HEK293T (cell line): ENCODE data around the gene PACRG.

Experiments used
- CTBP1 ChIP-seq: fragments of 450-650 bp; IDR thresholded peaks from 2 replicates; pipeline ENCODE4 v1.6.1; 2016; ENCODE audit warnings: borderline replicate concordance
- ELF4 ChIP-seq: fragments of 450-650 bp; IDR thresholded peaks from 2 replicates; pipeline ENCODE4 v1.6.1; 2017; ENCODE audit warnings: antibody characterized with exemption
- FOXK2 ChIP-seq: fragments of 450-650 bp; IDR thresholded peaks from 2 replicates; pipeline ENCODE4 v1.6.1; 2016; ENCODE audit warnings: mild to moderate bottlenecking
- FOXM1 ChIP-seq: fragments of 450-650 bp; IDR thresholded peaks from 2 replicates; pipeline ENCODE4 v1.6.1; 2017; ENCODE audit warnings: mild to moderate bottlenecking, borderline replicate concordance
- L3MBTL2 ChIP-seq: fragments of 450-650 bp; conservative IDR thresholded peaks from 2 replicates; pipeline ENCODE4 v1.6.1; 2016; ENCODE audit warnings: mild to moderate bottlenecking
- SP1 ChIP-seq: fragments of 450-650 bp; IDR thresholded peaks from 2 replicates; pipeline ENCODE4 v1.6.1; 2017
- TARDBP ChIP-seq: fragments of 450-650 bp; IDR thresholded peaks from 2 replicates; pipeline ENCODE4 v1.6.1; 2016
- ZNF384 ChIP-seq: fragments of 450-650 bp; IDR thresholded peaks from 2 replicates; pipeline ENCODE4 v1.6.1; 2016

DNA sequence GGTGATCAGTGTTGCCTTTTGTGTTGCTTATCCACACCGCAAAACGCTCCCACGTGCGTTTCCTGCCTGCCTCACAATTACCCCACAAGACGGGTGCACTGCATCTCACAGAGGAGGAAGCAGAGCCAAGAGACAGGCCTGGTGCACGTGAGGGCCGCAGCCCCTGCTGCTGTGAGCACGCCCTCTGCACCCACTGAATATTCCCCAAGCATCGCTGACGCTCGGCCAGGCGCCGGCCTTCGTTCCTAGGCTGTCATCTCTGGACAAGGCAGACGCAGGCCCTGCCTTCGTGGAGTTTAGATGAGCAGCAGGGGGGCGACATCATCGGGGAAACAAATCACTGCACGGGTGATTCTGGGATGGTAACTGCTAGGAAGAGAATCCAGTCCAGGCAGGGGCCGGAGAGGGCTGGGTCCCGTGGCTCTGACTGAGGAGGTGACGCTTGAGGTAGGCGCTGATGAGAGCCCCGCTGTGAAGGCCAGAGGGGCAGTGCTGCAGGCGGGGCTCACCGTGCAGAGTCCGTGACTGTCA, 524.4 kb downstream of the PACRG start:
- TF ChIP-seq SP1 (no peak), CTBP1 (no peak), L3MBTL2 (no peak), ELF4 (no peak), FOXK2 (no peak), TARDBP (no peak), FOXM1 (no peak), ZNF384 (no peak)
